ENCODE data around the gene RNF7.

RNF7 gene

DNA sequence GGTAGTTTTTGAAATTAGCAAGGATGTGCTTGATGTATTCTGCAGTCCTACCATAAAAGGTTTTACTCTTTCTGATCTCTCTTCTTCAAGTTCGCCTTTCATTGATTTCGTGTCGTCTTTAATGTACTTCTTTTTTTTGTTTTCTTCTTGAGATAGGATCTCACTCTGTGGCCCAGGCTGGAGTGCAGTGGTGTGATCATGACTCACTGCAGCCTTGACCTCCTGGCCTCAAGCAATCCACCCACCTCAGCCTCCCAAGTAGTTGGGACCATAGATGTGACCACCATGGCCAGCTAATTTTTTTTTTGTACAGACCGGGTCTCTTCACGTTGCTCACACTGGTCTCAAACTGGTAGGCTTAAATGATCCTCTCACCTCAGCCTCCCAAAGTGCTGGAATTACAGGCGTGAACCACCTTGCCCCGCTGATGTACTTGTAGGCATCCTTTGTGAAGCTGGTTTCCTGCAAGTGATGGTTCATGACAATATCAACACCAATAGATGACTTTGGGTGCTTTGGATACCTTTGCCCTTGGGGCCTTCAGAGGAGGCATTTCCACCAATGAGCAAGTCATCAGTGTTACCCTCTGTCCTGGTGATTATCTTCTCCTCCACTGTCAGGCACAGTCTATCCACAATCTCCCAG, 28.9 kb upstream of the RNF7 start:
- no peak for DNase-seq (ENCODE audit: low read depth in 1 of 2, low spot score in 1 of 2)
- H3K4me3 ChIP-seq (replicated peaks; ENCODE audit: insufficient read depth, low read length), result no peak overlapping the region
- TF ChIP-seq POLR2AphosphoS5 (IDR thresholded peaks at IDR 0.05; ENCODE audit: low read depth), result no peak
- TF ChIP-seq, protein P1, sequence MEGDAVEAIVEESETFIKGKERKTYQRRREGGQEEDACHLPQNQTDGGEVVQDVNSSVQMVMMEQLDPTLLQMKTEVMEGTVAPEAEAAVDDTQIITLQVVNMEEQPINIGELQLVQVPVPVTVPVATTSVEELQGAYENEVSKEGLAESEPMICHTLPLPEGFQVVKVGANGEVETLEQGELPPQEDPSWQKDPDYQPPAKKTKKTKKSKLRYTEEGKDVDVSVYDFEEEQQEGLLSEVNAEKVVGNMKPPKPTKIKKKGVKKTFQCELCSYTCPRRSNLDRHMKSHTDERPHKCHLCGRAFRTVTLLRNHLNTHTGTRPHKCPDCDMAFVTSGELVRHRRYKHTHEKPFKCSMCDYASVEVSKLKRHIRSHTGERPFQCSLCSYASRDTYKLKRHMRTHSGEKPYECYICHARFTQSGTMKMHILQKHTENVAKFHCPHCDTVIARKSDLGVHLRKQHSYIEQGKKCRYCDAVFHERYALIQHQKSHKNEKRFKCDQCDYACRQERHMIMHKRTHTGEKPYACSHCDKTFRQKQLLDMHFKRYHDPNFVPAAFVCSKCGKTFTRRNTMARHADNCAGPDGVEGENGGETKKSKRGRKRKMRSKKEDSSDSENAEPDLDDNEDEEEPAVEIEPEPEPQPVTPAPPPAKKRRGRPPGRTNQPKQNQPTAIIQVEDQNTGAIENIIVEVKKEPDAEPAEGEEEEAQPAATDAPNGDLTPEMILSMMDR (IDR thresholded peaks at IDR 0.05; ENCODE audit: insufficient read depth, low read length), result no peak
- TF ChIP-seq GABPA (IDR thresholded peaks at IDR 0.05; ENCODE audit: low read depth), result no peak
- TF ChIP-seq SPI1 (IDR thresholded peaks at IDR 0.05; ENCODE audit: borderline replicate concordance, low read depth), result no peak
- TF ChIP-seq, protein P2, sequence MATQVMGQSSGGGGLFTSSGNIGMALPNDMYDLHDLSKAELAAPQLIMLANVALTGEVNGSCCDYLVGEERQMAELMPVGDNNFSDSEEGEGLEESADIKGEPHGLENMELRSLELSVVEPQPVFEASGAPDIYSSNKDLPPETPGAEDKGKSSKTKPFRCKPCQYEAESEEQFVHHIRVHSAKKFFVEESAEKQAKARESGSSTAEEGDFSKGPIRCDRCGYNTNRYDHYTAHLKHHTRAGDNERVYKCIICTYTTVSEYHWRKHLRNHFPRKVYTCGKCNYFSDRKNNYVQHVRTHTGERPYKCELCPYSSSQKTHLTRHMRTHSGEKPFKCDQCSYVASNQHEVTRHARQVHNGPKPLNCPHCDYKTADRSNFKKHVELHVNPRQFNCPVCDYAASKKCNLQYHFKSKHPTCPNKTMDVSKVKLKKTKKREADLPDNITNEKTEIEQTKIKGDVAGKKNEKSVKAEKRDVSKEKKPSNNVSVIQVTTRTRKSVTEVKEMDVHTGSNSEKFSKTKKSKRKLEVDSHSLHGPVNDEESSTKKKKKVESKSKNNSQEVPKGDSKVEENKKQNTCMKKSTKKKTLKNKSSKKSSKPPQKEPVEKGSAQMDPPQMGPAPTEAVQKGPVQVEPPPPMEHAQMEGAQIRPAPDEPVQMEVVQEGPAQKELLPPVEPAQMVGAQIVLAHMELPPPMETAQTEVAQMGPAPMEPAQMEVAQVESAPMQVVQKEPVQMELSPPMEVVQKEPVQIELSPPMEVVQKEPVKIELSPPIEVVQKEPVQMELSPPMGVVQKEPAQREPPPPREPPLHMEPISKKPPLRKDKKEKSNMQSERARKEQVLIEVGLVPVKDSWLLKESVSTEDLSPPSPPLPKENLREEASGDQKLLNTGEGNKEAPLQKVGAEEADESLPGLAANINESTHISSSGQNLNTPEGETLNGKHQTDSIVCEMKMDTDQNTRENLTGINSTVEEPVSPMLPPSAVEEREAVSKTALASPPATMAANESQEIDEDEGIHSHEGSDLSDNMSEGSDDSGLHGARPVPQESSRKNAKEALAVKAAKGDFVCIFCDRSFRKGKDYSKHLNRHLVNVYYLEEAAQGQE (IDR thresholded peaks at IDR 0.05; ENCODE audit: insufficient replicate concordance, low read depth), result no peak

DNA sequence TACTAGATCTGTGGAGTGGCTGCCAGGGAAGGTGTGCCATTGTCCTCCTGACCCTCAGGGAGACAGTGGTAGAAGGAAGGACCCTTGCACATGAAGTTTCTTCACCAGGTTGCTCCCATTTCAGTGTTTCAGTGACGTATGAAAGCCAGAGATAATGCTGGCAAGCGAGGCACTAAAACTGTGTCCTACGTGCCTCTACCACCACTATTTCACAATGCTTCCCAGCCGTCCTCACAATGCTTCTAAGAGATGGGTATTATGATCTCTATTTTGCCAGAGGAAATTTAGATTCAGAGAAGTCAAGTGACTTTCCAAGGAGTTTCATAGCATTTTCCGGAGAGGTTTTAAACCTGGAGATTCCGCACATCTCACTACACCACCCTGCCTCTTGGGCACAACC, 28.0 kb upstream of the RNF7 start:
- H3K27me3 ChIP-seq (ENCODE audit: insufficient read depth, poor library complexity, severe bottlenecking), result no peaks in the 10 kb centered on the region
- TF ChIP-seq GABPA (IDR thresholded peaks at IDR 0.05; ENCODE audit: low read depth) (no peak), SPI1 (IDR thresholded peaks at IDR 0.05; ENCODE audit: borderline replicate concordance, low read depth) (no peak), POLR2AphosphoS5 (IDR thresholded peaks at IDR 0.05; ENCODE audit: low read depth) (no peak)
- TF ChIP-seq, protein P1 (IDR thresholded peaks at IDR 0.05; ENCODE audit: insufficient read depth, low read length), result no peak
- TF ChIP-seq, protein P2 (IDR thresholded peaks at IDR 0.05; ENCODE audit: insufficient replicate concordance, low read depth), result no peak
- H3K4me3 ChIP-seq (replicated peaks; ENCODE audit: insufficient read depth, low read length), result no peak overlapping the region
- no peak for DNase-seq (ENCODE audit: low read depth in 1 of 2, low spot score in 1 of 2)
- no peak overlapping the region for H3K27ac ChIP-seq (replicated peaks)

More for the DNA sequence above, 28.9 kb upstream of the RNF7 start:
- Histone ChIP-seq H3K27ac (replicated peaks) (no peak overlapping the region), H3K27me3 (ENCODE audit: insufficient read depth, poor library complexity, severe bottlenecking) (no peaks in the 10 kb centered on the region)

DNA sequence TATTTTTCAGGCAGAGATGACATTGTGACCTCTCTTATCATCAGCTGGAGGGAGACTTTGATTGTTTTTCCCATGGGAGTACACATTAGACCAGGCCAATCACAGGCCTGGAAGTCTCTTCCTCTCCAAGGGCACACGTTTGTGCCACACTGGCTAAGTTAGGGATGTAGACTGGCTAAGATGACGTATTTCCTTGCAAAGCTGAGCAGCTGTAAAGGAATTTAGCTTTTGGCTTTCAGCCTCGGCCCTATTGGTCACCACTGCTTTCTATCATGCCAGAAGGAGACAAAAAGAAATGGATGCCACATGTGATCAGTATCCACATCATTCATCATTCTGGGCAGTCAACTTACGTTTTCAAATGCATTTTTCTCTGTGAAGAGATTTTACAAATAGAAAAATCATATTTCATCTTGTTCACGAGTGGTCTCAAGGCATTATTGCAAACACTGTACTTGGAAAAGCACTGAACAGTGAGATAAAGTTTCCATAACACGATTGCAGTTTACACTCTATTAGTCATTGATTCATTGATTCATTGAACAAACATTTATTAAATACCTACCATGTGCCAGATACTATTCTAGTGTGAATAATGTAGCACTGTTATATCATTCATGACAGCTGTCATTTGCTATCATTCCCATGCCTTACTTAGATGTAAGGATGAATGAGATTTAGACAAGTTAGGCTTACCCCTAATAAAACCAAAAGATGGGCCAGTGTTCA, 27.0 kb upstream of the RNF7 start:
- Histone ChIP-seq H3K27ac (replicated peaks) (no peak overlapping the region), H3K27me3 (ENCODE audit: insufficient read depth, poor library complexity, severe bottlenecking) (no peaks in the 10 kb centered on the region), H3K4me3 (replicated peaks; ENCODE audit: insufficient read depth, low read length) (no peak overlapping the region)
- TF ChIP-seq, protein P2 (IDR thresholded peaks at IDR 0.05; ENCODE audit: insufficient replicate concordance, low read depth), result no peak
- TF ChIP-seq GABPA (IDR thresholded peaks at IDR 0.05; ENCODE audit: low read depth) (no peak), POLR2AphosphoS5 (IDR thresholded peaks at IDR 0.05; ENCODE audit: low read depth) (no peak), SPI1 (IDR thresholded peaks at IDR 0.05; ENCODE audit: borderline replicate concordance, low read depth) (no peak)
- TF ChIP-seq, protein P1 (IDR thresholded peaks at IDR 0.05; ENCODE audit: insufficient read depth, low read length), result no peak
- no peak for DNase-seq (ENCODE audit: low read depth in 1 of 2, low spot score in 1 of 2)

All from HL-60 (cell line).